GM19397 (cell line): ENCODE data around the gene ADAMTSL1.

ENCODE experiments used
- ATAC-seq: cut with Tn5 transposase; IDR thresholded peaks from one replicate; pipeline ENCODE4 v1.9.1; 2021; ENCODE audit warnings: mild to moderate bottlenecking, moderate library complexity; ENCODE audit not compliant: unreplicated experiment

ADAMTSL1 gene

GRCh38 chr9:18473652-18474279 is at the start of gene ADAMTSL1:
TSS of gene ADAMTSL1 (plus strand) at chr9:18474153. CDS start at chr9:18474233, 80 bp downstream.
- no peak for ATAC-seq

GRCh38 chr9:18427691-18428090 is 46.3 kb upstream of the ADAMTSL1 start:
- ATAC-seq, result no peak

- ATAC-seq, result no peak
Measured at GRCh38 chr9:18428661-18429060, 45.3 kb upstream of the ADAMTSL1 start.

- no peak for ATAC-seq
Measured at GRCh38 chr9:18429070-18429469, 44.9 kb upstream of the ADAMTSL1 start.

- ATAC-seq, result no peak
Measured at GRCh38 chr9:18433620-18434019, 40.3 kb upstream of the ADAMTSL1 start.

GRCh38 chr9:18437315-18438201 is 36.4 kb upstream of the ADAMTSL1 start:
- no peak for ATAC-seq

- no peak for ATAC-seq
Measured at GRCh38 chr9:18438300-18438925, 35.5 kb upstream of the ADAMTSL1 start.

GRCh38 chr9:18438951-18439350 is 35.0 kb upstream of the ADAMTSL1 start:
- no peak for ATAC-seq

GRCh38 chr9:18441261-18441660 is 32.7 kb upstream of the ADAMTSL1 start:
- ATAC-seq, result no peak

- peak; percentile 89 for ATAC-seq
Measured at GRCh38 chr9:18442629-18443491, 31.1 kb upstream of the ADAMTSL1 start.

- ATAC-seq, result no peak
Measured at GRCh38 chr9:18447131-18447530, 26.8 kb upstream of the ADAMTSL1 start.

GRCh38 chr9:18447541-18447940 is 26.4 kb upstream of the ADAMTSL1 start:
- no peak for ATAC-seq

- no peak for ATAC-seq
Measured at GRCh38 chr9:18448101-18448500, 25.9 kb upstream of the ADAMTSL1 start.

- ATAC-seq, result no peak
Measured at GRCh38 chr9:18451406-18451805, 22.5 kb upstream of the ADAMTSL1 start.

GRCh38 chr9:18452276-18452675 is 21.7 kb upstream of the ADAMTSL1 start:
- ATAC-seq, result no peak

- no peak for ATAC-seq
Measured at GRCh38 chr9:18456624-18457237, 17.2 kb upstream of the ADAMTSL1 start.

GRCh38 chr9:18457510-18457909 is 16.4 kb upstream of the ADAMTSL1 start:
- no peak for ATAC-seq

GRCh38 chr9:18459962-18460584 is 13.9 kb upstream of the ADAMTSL1 start:
- no peak for ATAC-seq

- no peak for ATAC-seq
Measured at GRCh38 chr9:18461496-18461895, 12.5 kb upstream of the ADAMTSL1 start.

- no peak for ATAC-seq
Measured at GRCh38 chr9:18463991-18464390, 10.0 kb upstream of the ADAMTSL1 start.
